Measurements from ENCODE around the gene RARRES2. TPM values are rescaled to one million over a fixed set of nuclear protein-coding genes. Genes with fewer than 3 reads are reported as not detected.
"Not testable (repeated sequence)": the region's sequence is repeated elsewhere in the genome, so short reads cannot be mapped to it uniquely, and the experiment has no call there.

Gene RARRES2
- polyA plus RNA-seq, 1 donor: 39.1 TPM

DNA sequence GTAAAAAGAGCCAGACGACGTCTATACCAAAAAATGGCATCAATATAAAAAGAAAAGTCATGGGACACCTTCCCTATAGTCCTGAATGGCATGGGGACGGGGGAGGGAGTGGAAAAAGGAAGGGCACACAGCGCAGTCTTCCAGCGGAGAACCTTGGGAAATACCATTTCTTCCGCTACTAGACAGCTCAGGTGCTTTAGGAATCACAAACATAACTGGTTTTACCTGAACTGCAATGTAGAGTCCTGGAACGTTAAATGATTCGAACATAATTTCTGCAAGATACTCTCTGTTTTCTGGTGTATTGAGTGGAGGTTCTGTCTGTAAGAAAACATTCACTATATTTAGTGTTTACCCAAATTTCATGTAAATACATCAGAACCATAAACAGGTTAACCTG, 46.4 kb downstream of the RARRES2 start:
- not testable (repeated sequence) for DNase-seq

DNA sequence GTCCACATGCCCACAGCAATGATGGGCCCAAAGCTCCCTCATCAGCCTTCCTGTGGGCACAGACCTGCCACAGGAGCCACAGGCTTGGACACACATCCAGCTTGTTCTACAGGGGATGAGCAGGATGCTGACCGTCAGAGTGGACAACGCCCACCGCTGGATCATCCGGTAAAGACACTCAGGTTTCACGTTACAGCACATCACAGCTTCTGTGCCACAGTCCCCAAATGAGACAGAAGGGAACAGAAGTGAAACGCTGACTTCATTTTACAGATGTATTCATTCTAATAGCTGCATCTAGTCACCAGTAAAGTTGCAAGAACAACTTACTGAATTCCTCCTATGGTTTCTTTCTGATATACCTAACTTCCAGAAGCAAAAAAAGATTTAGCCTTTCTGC, 51.1 kb downstream of the RARRES2 start:
- not testable (repeated sequence) for DNase-seq

DNA sequence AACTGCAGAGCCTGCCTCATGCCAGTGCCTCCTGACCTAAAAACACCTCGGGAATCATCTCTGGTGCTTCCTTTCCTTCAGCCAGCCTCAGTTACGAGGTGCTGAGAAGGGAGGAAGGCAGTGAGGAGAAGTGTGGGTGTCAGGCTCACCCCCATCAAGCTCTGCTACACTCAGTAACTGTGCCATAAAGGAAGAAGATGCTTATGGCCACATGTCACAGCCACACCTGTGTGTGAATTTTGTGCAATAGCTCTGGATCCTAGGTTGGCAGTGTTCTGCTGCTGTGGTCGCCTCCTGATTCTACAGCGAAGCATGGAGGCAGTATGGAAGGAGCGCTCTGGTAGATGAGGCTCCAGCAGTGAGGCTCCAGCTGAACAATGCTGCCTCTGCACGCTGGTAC, 52.6 kb downstream of the RARRES2 start:
- not testable (repeated sequence) for DNase-seq

Other genes starting within 250 kb of the RARRES2 start
- 20.0 TPM for gene LRRC61, start 18.3 kb downstream of the RARRES2 start, polyA plus RNA-seq (ENCODE audit: insufficient read length)
- 9.7 TPM for gene ACTR3C, start 18.1 kb downstream of the RARRES2 start, polyA plus RNA-seq (ENCODE audit: insufficient read length)
- gene REPIN1, start 27.2 kb upstream of the RARRES2 start, polyA plus RNA-seq (ENCODE audit: insufficient read length): 80.7 TPM
- 5.3 TPM for gene ZNF775, start 37.7 kb upstream of the RARRES2 start, polyA plus RNA-seq (ENCODE audit: insufficient read length)
- gene GIMAP8, start 109.0 kb upstream of the RARRES2 start, polyA plus RNA-seq (ENCODE audit: insufficient read length): 8.0 TPM
- gene GIMAP7, start 173.2 kb upstream of the RARRES2 start, polyA plus RNA-seq (ENCODE audit: insufficient read length): 12.4 TPM
- 26.3 TPM for gene GIMAP4, start 225.8 kb upstream of the RARRES2 start, polyA plus RNA-seq (ENCODE audit: insufficient read length)

Data from left kidney (tissue), 2 donors.